ENCODE data around the gene HPSE2.

Gene HPSE2

GRCh38 chr10:98831391-98831790, 404.3 kb downstream of the HPSE2 start:
- DNase-seq: no peak

GRCh38 chr10:98825741-98826140, 409.9 kb downstream of the HPSE2 start:
- no peak for DNase-seq

- DNase-seq: no peak
Measured at GRCh38 chr10:98817396-98817795, 418.3 kb downstream of the HPSE2 start.

- DNase-seq: no peak
Measured at GRCh38 chr10:98815039-98815885, 420.4 kb downstream of the HPSE2 start.

GRCh38 chr10:98814470-98814869, 421.2 kb downstream of the HPSE2 start:
- DNase-seq: no peak

GRCh38 chr10:98808282-98808892, 427.3 kb downstream of the HPSE2 start:
- DNase-seq: no peak

GRCh38 chr10:98800263-98800662, 435.4 kb downstream of the HPSE2 start:
- DNase-seq: no peak

- DNase-seq: no peak
Measured at GRCh38 chr10:98795467-98795866, 440.2 kb downstream of the HPSE2 start.

GRCh38 chr10:98790817-98791216, 444.8 kb downstream of the HPSE2 start:
- DNase-seq: peak; percentile 90

- DNase-seq: peak; percentile 99
Measured at GRCh38 chr10:98778277-98778759, 457.3 kb downstream of the HPSE2 start.

- DNase-seq: no peak
Measured at GRCh38 chr10:98758463-98758862, 477.2 kb downstream of the HPSE2 start.

GRCh38 chr10:98748298-98748697, 487.4 kb downstream of the HPSE2 start:
- DNase-seq: peak; percentile 94

GRCh38 chr10:98745645-98746044, 490.0 kb downstream of the HPSE2 start:
- peak; percentile 59 for DNase-seq

- no peak for DNase-seq
Measured at GRCh38 chr10:98720551-98720950, 515.1 kb downstream of the HPSE2 start.

GRCh38 chr10:98713586-98713985, 522.1 kb downstream of the HPSE2 start:
- no peak for DNase-seq

- no peak for DNase-seq
Measured at GRCh38 chr10:98696516-98696915, 539.1 kb downstream of the HPSE2 start.

- DNase-seq: peak; percentile 44
Measured at GRCh38 chr10:98694883-98695282, 540.8 kb downstream of the HPSE2 start.

- peak; percentile 54 for DNase-seq
Measured at GRCh38 chr10:98694014-98694413, 541.6 kb downstream of the HPSE2 start.

- no peak for DNase-seq
Measured at GRCh38 chr10:98687685-98688084, 548.0 kb downstream of the HPSE2 start.

GRCh38 chr10:98684019-98684899, 551.4 kb downstream of the HPSE2 start:
- DNase-seq: no peak

GRCh38 chr10:98676895-98677294, 558.8 kb downstream of the HPSE2 start:
- peak; percentile 69 for DNase-seq

GRCh38 chr10:98675902-98676301, 559.8 kb downstream of the HPSE2 start:
- peak; percentile 14 for DNase-seq

GRCh38 chr10:98673171-98673782, 562.4 kb downstream of the HPSE2 start:
- DNase-seq: no peak
